ENCODE results near the gene MAN2A2. TPM values are rescaled to one million over a fixed set of nuclear protein-coding genes. Genes with fewer than 3 reads are reported as not detected.

Gene MAN2A2
- total RNA-seq, 1 experiment from 2014 or later: 12.6 TPM

Other genes with a start within 250 kb of the MAN2A2 start
- 54.2 and 65.9 TPM in 2 replicates for gene BLM, start 186.0 kb upstream of the MAN2A2 start, total RNA-seq (2014; rRNA removed; shearing (Covaris generic))
- gene FURIN, start 34.7 kb upstream of the MAN2A2 start, total RNA-seq (2014; rRNA removed; shearing (Covaris generic)): 12.0 and 12.6 TPM in 2 replicates
- 0.25 and 1.1 TPM in 2 replicates for gene FES, start 18.8 kb upstream of the MAN2A2 start, total RNA-seq (2014; rRNA removed; shearing (Covaris generic))
- gene HDDC3, start 29.2 kb downstream of the MAN2A2 start, total RNA-seq (2014; rRNA removed; shearing (Covaris generic)): 4.6 and 4.7 TPM in 2 replicates
- gene UNC45A, start 32.0 kb downstream of the MAN2A2 start, total RNA-seq (2014; rRNA removed; shearing (Covaris generic)): 40.7 and 42.4 TPM in 2 replicates
- 6.8 and 8.6 TPM in 2 replicates for gene RCCD1, start 51.6 kb downstream of the MAN2A2 start, total RNA-seq (2014; rRNA removed; shearing (Covaris generic))
- 250 and 275 TPM in 2 replicates for gene PRC1, start 91.2 kb downstream of the MAN2A2 start, total RNA-seq (2014; rRNA removed; shearing (Covaris generic))
- gene VPS33B, start 119.3 kb downstream of the MAN2A2 start, total RNA-seq (2014; rRNA removed; shearing (Covaris generic)): 7.5 and 8.6 TPM in 2 replicates
- not detected in 2 replicates for gene SV2B, start 197.0 kb downstream of the MAN2A2 start, total RNA-seq (2014; rRNA removed; shearing (Covaris generic))

Measured in SJCRH30 (cell line).